Peyer's patch (tissue), 4 donors: ENCODE results near the gene HTRA3.

Source experiments
- POLR2A ChIP-seq, 2 donors: fragments of 450-650 bp; IDR thresholded peaks; one replicate each; pipeline ENCODE4 v1.5.1; 2017; ENCODE audit warnings: antibody characterized with exemption in 2 of 2, mild to moderate bottlenecking in 2 of 2, moderate library complexity in 2 of 2
- TF ChIP-seq, protein P1 (sequence below), 6 experiments: fragments of 450-650 bp in 4 of 6; fragments of 200-600 bp in 2 of 6; sonication (generic) in 1 of 6; IDR thresholded peaks; one replicate each; pipeline ENCODE4 v1.5.1; 2017 to 2019; ENCODE audit warnings: antibody characterized with exemption in 6 of 6, mild to moderate bottlenecking in 3 of 6, moderate library complexity in 1 of 6

DNA sequence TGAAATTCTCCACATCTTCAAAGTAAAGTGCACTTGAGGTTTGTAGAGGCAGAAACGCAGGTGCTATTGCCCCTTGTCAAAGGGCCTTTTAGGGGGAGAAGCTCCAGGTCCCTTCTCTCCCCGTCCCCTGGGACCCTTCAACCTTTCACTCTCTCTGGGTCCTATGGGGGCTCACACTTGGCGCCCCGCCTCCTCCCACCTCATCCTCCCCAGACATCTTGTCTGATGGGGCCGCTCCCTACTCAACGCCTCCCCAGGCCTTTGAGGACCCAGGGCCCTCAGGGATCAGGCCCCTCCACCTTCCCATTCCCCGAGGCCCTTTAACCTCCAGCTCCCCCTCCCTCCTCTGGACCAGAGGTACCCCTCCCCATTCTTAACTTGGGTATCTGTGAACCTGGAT is 1.3 kb upstream of the HTRA3 start:
- TF ChIP-seq, protein P1, sequence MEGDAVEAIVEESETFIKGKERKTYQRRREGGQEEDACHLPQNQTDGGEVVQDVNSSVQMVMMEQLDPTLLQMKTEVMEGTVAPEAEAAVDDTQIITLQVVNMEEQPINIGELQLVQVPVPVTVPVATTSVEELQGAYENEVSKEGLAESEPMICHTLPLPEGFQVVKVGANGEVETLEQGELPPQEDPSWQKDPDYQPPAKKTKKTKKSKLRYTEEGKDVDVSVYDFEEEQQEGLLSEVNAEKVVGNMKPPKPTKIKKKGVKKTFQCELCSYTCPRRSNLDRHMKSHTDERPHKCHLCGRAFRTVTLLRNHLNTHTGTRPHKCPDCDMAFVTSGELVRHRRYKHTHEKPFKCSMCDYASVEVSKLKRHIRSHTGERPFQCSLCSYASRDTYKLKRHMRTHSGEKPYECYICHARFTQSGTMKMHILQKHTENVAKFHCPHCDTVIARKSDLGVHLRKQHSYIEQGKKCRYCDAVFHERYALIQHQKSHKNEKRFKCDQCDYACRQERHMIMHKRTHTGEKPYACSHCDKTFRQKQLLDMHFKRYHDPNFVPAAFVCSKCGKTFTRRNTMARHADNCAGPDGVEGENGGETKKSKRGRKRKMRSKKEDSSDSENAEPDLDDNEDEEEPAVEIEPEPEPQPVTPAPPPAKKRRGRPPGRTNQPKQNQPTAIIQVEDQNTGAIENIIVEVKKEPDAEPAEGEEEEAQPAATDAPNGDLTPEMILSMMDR (IDR thresholded peaks at IDR 0.05): no peak
- no peak for TF ChIP-seq POLR2A (IDR thresholded peaks at IDR 0.05)
